Endometrial microvascular endothelial cells (primary cell): ENCODE data around the gene RAMACL. TPM values are rescaled to one million over a fixed set of nuclear protein-coding genes. Genes with fewer than 3 reads are reported as not detected.
"Not testable (repeated sequence)": the region's sequence is repeated elsewhere in the genome, so short reads cannot be mapped to it uniquely, and the experiment has no call there.

Experiments
- in situ Hi-C: cut with HindIII; loops from 2 replicates; pipeline ENCODE4 v1.10.0; 2017; ENCODE audit warnings: low sequenced_read_pairs, low pct_unique_long_range_greater_than_20kb; ENCODE audit errors: inconsistent ontology term
- total RNA-seq: library from RNA; depleted of rRNA; stranded (reverse); fragments of >200 nt; gene quantifications from one replicate; pipeline ENCODE4 v1.2.3, GENCODE V29; 2015; ENCODE audit errors: inconsistent ontology term

Gene RAMACL
- total RNA-seq, 1 donor from 2014 or later: 0.09 TPM

GRCh38 chr6:166542580-166542912 lies 43.9 kb downstream of the RAMACL start:
- in situ Hi-C loops: no loop called here

- in situ Hi-C loops: no loop called here
These were observed 44.5 kb downstream of the RAMACL start for GRCh38 chr6:166541876-166542579.

GRCh38 chr6:166541366-166541765 lies 45.1 kb downstream of the RAMACL start:
- in situ Hi-C loops: no loop called here

- in situ Hi-C loops: no loop called here
These were observed 45.7 kb downstream of the RAMACL start for GRCh38 chr6:166540631-166541331.

- in situ Hi-C loops: no loop called here
These were observed 46.9 kb downstream of the RAMACL start for GRCh38 chr6:166539543-166539942.

- in situ Hi-C loops: not testable (repeated sequence)
These were observed 47.5 kb downstream of the RAMACL start for GRCh38 chr6:166539011-166539385.

- in situ Hi-C loops: no loop called here
These were observed 48.0 kb downstream of the RAMACL start for GRCh38 chr6:166538297-166539010.

GRCh38 chr6:166534658-166535406 lies 51.6 kb downstream of the RAMACL start:
- in situ Hi-C loops: no loop called here

GRCh38 chr6:166533205-166533824 lies 53.2 kb downstream of the RAMACL start:
- in situ Hi-C loops: no loop called here

Other genes with a start within 250 kb of the RAMACL start
- 26.3 TPM for gene SFT2D1, start 244.1 kb downstream of the RAMACL start, total RNA-seq
- 41.4 TPM for gene MPC1, start 203.7 kb downstream of the RAMACL start, total RNA-seq
- 35.5 TPM for gene RPS6KA2, start 40.6 kb upstream of the RAMACL start, total RNA-seq